GM12891 (cell line): ENCODE data around the gene DAB1.

Experiments
- DNase-seq: peaks from one replicate; pipeline ENCODE4 v3.0.0; 2011; ENCODE audit warnings: low spot score; ENCODE audit not compliant: insufficient read length
- FAIRE-seq: peaks from 2 replicates; lab custom pipeline; 2011; peaks lifted over from hg19 to GRCh38; lab: Jason Lieb, UNC
- PAX5 ChIP-seq: IDR thresholded peaks from 2 replicates; pipeline ENCODE4 v1.6.1; 2011; ENCODE audit warnings: low read length, moderate library complexity, mild to moderate bottlenecking; ENCODE audit not compliant: insufficient read depth, severe bottlenecking
- POLR2A ChIP-seq: IDR thresholded peaks from 2 replicates; pipeline ENCODE4 v1.6.1; 2011; ENCODE audit warnings: low read depth, low read length, control low read depth
- POLR2AphosphoS5 ChIP-seq: IDR thresholded peaks from 2 replicates; pipeline ENCODE4 v1.6.1; 2011; ENCODE audit warnings: low read depth, low read length, control low read depth
- POU2F2 ChIP-seq: IDR thresholded peaks from 2 replicates; pipeline ENCODE4 v1.6.1; 2011; ENCODE audit warnings: low read depth, mild to moderate bottlenecking, control low read depth, low read length, moderate library complexity
- SPI1 ChIP-seq: IDR thresholded peaks from 2 replicates; pipeline ENCODE4 v1.6.1; 2011; ENCODE audit warnings: low read depth, low read length, control low read depth
- TAF1 ChIP-seq: IDR thresholded peaks from 2 replicates; pipeline ENCODE4 v1.6.1; 2011; ENCODE audit warnings: low read depth, low read length, control low read depth

DAB1 gene

DNA sequence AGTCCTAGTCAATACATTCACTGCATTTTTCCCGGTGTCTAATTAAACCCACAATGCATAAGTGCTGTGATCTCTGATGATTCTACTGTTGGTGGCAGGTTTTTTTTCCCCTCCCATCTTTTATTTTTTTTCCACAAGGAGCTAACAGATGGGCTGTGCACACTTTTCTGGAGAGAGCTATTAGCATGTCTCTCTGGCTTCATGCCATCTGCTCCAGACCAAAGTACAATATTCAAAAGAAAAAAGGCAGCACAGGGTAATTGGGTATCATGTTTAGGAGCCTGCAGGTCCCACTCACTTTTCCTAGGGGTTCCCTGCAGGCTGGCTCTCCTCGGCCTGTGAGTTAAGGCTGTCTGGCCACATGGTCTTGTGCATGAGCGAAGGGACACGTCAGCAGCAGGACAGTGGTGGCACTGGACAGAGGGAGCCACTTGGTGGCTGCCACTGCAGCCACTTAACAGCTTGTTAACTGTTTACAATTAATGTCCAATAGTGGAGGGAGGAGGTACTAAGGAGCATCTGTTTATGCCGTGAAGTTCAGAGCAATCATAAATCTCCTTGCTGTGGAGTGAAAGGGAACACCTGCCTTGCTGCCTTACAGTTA is 404.5 kb downstream of the DAB1 start:
- FAIRE-seq (no peak), DNase-seq (no peak)
- no peak for TF ChIP-seq SPI1
- TF ChIP-seq POLR2A: no peak
- no peak for TF ChIP-seq POU2F2
- TF ChIP-seq PAX5: no peak
- no peak for TF ChIP-seq TAF1
- TF ChIP-seq POLR2AphosphoS5: no peak

DNA sequence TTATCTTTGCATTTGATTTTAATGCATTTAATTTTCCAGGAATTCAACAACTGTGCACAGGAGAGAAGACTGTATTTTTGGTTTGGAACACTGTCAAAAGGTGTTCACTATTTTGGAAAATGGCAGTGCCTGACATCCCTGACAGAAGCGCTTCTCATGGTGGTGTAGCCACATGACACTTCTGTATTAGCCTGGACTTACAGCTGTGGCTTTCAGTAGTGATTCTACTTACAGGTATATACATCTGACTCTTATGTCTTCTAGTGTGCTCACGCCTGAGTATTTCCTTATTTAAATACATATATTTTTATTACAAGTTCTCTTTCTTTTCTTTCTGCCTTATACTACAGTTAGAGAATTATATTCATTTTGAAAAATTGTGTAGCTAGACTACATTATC is 405.7 kb downstream of the DAB1 start:
- FAIRE-seq: no peak
- DNase-seq: no peak
- TF ChIP-seq POU2F2: no peak
- no peak for TF ChIP-seq TAF1
- TF ChIP-seq POLR2A: no peak
- TF ChIP-seq POLR2AphosphoS5: no peak
- no peak for TF ChIP-seq PAX5
- TF ChIP-seq SPI1: no peak

DNA sequence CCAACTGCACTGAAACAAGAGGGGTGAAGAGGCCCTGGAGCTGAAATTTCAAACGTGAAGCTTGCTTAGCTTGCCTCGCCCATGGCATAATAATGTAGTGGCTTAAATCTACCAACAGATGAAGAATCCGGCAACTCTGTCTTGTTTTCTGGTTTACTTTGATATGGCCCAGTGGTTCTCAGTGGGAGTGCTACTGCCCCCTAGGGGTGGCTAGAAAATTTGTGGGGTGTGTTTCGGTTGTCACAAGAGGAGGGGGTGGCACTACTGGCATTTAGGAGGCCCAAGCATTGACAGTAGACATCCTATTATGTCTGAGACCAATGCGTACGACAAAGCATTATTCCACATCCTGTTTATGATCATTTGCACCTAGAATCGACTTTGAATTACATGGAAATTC is 406.1 kb downstream of the DAB1 start:
- no peak for FAIRE-seq
- no peak for DNase-seq
- no peak for TF ChIP-seq POLR2A
- TF ChIP-seq POLR2AphosphoS5: no peak
- no peak for TF ChIP-seq TAF1
- no peak for TF ChIP-seq POU2F2
- no peak for TF ChIP-seq PAX5
- TF ChIP-seq SPI1: no peak

DNA sequence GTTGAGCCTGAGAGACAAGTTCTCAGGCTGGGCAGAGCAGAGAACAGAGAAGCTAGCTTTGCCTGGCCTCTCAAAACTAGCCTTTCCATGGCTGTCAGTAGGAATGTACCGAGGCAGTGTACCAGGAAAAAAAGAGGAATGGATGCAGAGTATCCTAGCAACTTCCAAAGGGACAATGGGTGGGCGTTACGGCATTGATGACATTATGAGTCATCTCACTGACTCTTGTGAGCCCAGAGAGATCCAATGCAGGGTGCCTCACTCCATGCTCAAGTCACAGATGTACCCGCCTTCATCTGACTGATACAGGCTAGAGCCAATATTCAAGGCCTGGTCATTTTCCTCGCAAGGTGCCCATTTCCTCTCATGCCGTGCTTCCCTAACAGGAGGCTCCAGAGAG is 406.7 kb downstream of the DAB1 start:
- DNase-seq: no peak
- no peak for FAIRE-seq
- TF ChIP-seq POU2F2: no peak
- no peak for TF ChIP-seq SPI1
- TF ChIP-seq POLR2A: no peak
- TF ChIP-seq PAX5: no peak
- TF ChIP-seq TAF1: no peak
- no peak for TF ChIP-seq POLR2AphosphoS5

DNA sequence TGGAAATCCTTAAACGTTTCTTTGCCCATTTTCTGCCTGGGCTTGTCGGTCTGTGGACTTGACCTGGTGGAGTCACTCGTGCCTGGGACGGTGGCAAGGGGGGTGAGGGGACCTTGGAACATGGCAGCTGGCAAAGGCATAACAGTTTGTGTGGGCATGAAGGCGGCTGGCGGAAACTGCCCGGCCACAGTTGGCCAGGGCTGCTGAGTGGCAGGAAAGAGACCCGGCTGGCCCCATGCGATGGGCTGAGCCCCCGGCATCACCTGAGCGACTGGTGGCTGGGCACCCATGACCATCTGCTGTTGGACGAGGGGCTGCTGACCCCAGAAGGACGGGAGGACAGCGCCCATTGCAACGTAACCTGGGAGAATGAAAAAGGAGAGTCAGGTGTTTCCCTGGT is 408.8 kb downstream of the DAB1 start:
- no peak for FAIRE-seq
- DNase-seq: no peak
- no peak for TF ChIP-seq POLR2AphosphoS5
- no peak for TF ChIP-seq POLR2A
- TF ChIP-seq POU2F2: no peak
- no peak for TF ChIP-seq TAF1
- TF ChIP-seq PAX5: no peak
- no peak for TF ChIP-seq SPI1

DNA sequence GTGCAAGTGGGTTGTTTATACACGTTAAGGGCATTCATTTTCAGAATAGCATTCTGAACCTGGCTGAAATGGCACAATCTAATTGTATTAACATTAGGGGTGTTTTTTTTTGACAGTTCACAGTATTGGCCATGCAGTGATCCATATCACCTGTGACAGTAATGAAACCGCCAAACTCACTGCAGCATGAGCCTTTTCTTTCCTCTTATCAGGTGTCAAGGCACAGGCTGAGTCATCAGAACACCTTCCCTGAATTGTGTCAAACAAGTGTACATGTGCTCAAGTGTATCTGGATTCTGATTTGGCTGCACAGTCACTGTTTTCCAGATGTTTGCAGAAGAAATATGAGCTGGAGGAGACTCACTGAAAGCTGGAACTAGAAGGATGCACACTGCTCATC is 410.3 kb downstream of the DAB1 start:
- FAIRE-seq: no peak
- no peak for TF ChIP-seq POU2F2
- no peak for TF ChIP-seq PAX5
- TF ChIP-seq TAF1: no peak
- no peak for TF ChIP-seq SPI1
- no peak for TF ChIP-seq POLR2A
- no peak for TF ChIP-seq POLR2AphosphoS5
- no peak for DNase-seq

DNA sequence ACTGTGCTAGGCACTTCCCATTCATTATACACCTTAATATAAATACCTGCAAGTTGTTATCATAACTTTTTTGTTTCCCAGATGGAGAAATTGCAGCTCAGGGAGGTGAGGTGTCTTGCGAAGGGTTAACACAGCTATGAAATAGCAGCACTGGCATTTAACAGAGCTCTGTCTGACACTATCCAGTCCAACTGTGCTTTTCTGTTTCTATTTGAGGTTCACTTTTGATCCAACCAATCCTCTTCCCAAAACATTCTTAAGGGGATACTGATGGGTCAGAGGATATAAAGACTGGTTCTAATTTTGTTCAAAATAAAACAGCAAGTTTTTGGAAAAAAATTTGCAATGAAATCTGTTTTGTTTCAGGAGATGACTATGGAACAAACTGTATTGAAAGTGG is 411.5 kb downstream of the DAB1 start:
- DNase-seq (no peak), FAIRE-seq (no peak)
- TF ChIP-seq TAF1: no peak
- no peak for TF ChIP-seq SPI1
- no peak for TF ChIP-seq POLR2A
- no peak for TF ChIP-seq PAX5
- no peak for TF ChIP-seq POU2F2
- TF ChIP-seq POLR2AphosphoS5: no peak

DNA sequence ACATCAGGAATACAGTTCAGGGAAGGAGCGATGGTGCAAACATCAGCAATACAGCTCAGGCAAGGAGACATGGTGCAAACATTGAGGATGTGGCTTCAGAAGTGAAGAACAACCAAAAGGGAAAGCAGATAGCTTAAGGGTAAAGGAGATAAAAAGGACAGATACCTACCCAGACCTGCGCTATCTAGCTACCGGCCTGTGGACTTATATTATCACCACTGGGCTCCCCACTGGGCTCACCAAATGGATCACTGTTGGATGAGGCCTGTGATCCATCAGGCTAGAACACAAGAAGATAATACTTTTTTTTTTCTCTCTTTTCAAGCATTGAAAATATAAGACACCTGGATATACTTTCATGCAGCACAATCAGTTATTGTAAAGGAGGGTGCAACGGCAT is 413.3 kb downstream of the DAB1 start:
- no peak for TF ChIP-seq POLR2AphosphoS5
- TF ChIP-seq POU2F2: no peak
- TF ChIP-seq POLR2A: no peak
- no peak for TF ChIP-seq PAX5
- no peak for TF ChIP-seq SPI1
- TF ChIP-seq TAF1: no peak
- no peak for FAIRE-seq
- DNase-seq: no peak

DNA sequence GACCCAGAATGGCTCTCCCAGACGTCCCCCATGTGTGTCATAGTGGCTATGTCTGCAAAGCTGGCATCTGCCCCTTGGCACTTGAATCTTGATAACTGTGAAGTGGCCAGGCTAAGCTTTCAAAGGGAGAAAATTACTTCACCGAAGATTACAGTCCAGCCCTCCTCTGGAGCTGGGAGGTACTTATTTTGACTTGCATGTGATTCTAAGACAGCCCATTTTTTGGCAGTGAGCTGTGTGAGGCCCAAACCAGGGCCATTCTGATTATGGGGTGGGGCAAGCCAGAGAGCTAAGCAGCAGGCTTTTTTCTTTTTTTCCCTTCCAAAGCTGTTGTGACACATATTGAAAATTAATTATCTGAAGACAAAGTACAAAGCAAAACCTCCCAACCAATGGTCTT is 415.9 kb downstream of the DAB1 start:
- DNase-seq (no peak), FAIRE-seq (no peak)
- TF ChIP-seq SPI1: no peak
- TF ChIP-seq POLR2AphosphoS5: no peak
- no peak for TF ChIP-seq POU2F2
- no peak for TF ChIP-seq PAX5
- TF ChIP-seq POLR2A: no peak
- no peak for TF ChIP-seq TAF1

DNA sequence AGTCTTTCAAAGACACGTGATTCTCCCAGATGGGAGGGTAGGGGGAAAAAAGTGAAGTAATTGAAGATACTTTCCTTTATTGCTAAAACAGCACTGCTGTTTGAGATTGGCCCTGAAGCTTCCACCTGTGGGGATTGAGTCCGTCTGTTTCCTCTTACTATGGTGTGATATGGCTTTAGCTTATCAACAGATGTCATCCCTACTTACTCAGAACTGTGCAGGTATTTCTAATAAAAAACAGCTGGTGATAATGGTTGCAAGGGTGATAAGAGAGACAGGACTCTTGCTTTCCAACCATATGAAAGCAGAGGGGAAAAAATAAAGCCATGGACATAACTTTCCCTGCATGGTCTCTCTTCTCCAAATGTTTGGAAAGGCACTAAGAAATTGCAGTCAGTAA is 416.4 kb downstream of the DAB1 start:
- no peak for DNase-seq
- TF ChIP-seq TAF1 (no peak), POLR2A (no peak), POLR2AphosphoS5 (no peak), POU2F2 (no peak), PAX5 (no peak), SPI1 (no peak)
- no peak for FAIRE-seq

DNA sequence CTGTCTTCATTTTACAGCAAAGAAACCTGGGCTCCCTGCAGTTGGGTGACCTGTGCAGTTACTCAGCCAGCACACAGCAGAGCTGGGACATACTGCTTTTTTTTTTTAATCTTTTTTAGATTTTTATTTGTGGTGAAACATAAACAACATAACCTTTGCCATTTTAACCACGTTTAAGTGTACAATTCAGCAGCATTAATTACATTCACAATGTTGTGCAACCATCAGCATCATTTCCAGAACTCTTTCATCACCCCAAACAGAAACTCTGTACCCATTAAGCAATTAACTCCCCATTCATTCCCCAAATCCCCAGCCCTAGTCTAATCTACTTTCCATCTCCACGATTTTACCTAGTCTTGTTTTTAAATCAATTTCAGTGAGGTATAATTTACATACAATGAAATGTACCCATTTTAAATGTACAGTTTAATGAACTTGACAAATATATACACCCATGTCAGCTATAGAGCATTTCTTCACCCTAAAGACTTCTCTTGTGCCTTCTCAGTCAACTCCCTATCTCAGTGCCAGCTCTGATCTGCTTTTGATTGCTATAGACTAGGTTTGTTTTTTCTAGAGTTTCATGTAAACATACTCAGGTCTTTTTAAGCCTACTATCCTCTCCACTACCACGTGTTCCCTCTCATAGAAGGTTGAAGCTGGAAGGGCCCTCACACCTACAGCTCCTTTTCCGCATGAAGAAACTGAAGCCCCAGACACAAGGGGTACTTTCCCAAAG is 420.3 kb downstream of the DAB1 start:
- FAIRE-seq: no peak
- DNase-seq: no peak
- TF ChIP-seq POLR2A (no peak), POU2F2 (no peak), SPI1 (no peak), PAX5 (no peak), TAF1 (no peak), POLR2AphosphoS5 (no peak)
